Pancreas (tissue), 10 donors: ENCODE data around the gene ADO. TPM values are rescaled to one million over a fixed set of nuclear protein-coding genes. Genes with fewer than 3 reads are reported as not detected.

Experiments used
- ATAC-seq, 4 donors: fragments of 200-7000 bp; cut with Tn5 transposase; one replicate each; pipeline versions ENCODE4 v1.8.0 to v1.9.1; 2020; ENCODE audit warnings: mild to moderate bottlenecking in 4 of 4, moderate library complexity in 4 of 4
- DNase-seq, 6 donors: peaks; one replicate each; pipeline ENCODE4 v3.0.0-alpha.2; 2020
- FAIRE-seq: peaks from 2 replicates; lab custom pipeline; 2012; peaks lifted over from hg19 to GRCh38; lab: Jason Lieb, UNC
- H3K27ac ChIP-seq, 4 donors: fragments of 200-600 bp; sonication (generic); 1 replicate in 3 of 4; 2 replicates in 1 of 4; pipeline versions ENCODE4 v1.5.0 to v1.8.0; 2020
- H3K27me3 ChIP-seq, 4 donors: fragments of 200-600 bp; one replicate each; pipeline ENCODE4 v1.8.0; 2021
- H3K36me3 ChIP-seq, 3 donors: fragments of 200-600 bp; sonication (generic) in 1 of 3; one replicate each; pipeline versions ENCODE4 v1.5.0 to v1.8.0; 2020 to 2021
- H3K4me1 ChIP-seq, 3 donors: fragments of 200-600 bp; one replicate each; pipeline ENCODE4 v1.8.0; 2021
- H3K4me3 ChIP-seq, 4 donors: fragments of 200-600 bp; sonication (generic) in 2 of 4; one replicate each; pipeline versions ENCODE4 v1.5.0 to v1.8.0; 2020 to 2021
- H3K9me3 ChIP-seq, 4 donors: fragments of 200-600 bp; one replicate each; pipeline ENCODE4 v1.8.0; 2021
- CTCF ChIP-seq, 4 donors: fragments of 200-600 bp; sonication (generic) in 3 of 4; IDR thresholded peaks; one replicate each; pipeline versions ENCODE4 v1.5.0 to v1.8.0; 2021; ENCODE audit warnings: antibody characterized with exemption in 4 of 4
- WGBS, 2 donors: extraction: QIAGEN DNeasy Blood & Tissue Kit; methylation state at CpG; one replicate each; pipeline ENCODE4 v1.1.7; 2013; 5-methylcytosine and 5-hydroxymethylcytosine counted together
- intact Hi-C, 3 donors: fragments of 100-400 bp; cut with DNase I; formaldehyde crosslinking; loops; one replicate each; pipeline versions ENCODE4 v1.11.1 to v1.14.2; 2022
- polyA plus RNA-seq, 2 donors: library from polyadenylated mRNA; stranded (reverse); fragments of 200-250 nt; gene quantifications; one replicate each; pipeline ENCODE4 v1.2.3, GENCODE V29; 2013
- total RNA-seq, 6 donors: library from RNA; stranded (reverse); fragmentation: NEBNext Ultra II Directional in 4 of 6; extraction: Animal tissue kit (Norgen Biotek cat#: 25700) in 4 of 6; gene quantifications; one replicate each; pipeline versions ENCODE4 v1.2.1 to v1.2.4, GENCODE V29; 2021 to 2023
- donor health status: healthy with polysubstance abuse.
- donor health status: DM: no; HTN: no; CAD: no; lungs with moderate emphysema.
- donor health status: DM: no; HTN: no; CAD: no.
- donor health status: control.
- donor health status: control.
- donor health status: Bipolar disorder and iron deficiency.
- donor health status: DM: yes; HTN: yes; CAD: no.
- donor health status: DM: no; HTN: no; CAD: no.
- donor health status: DM: no; HTN: no; CAD: no.
- donor health status: DM: yes; HTN: yes; CAD: no.

Gene ADO
- total and polyA plus RNA-seq, 8 donors: 2.4 to 9.6 (median 5.3) TPM

GRCh38 chr10:62766386-62766785 lies 38.1 kb upstream of the ADO start:
- ATAC-seq: no peak
- Histone ChIP-seq H3K9me3 (no peaks in the 10 kb centered on the region), H3K27me3 (no peaks in the 10 kb centered on the region), H3K27ac (no peak overlapping the region), H3K4me1 (no peaks in the 10 kb centered on the region), H3K4me3 (no peak overlapping the region), H3K36me3 (no peaks in the 10 kb centered on the region)
- DNase-seq: no peak
- intact Hi-C loops: no loop called here
- TF ChIP-seq CTCF (IDR thresholded peaks at IDR 0.05): no peak
- 52 to 56% methylated on average over 3 of the region's 3 CpGs for WGBS, 2 donors
- FAIRE-seq: no peak

GRCh38 chr10:62769574-62770242 lies 34.8 kb upstream of the ADO start:
- ATAC-seq: no peak

DNA sequence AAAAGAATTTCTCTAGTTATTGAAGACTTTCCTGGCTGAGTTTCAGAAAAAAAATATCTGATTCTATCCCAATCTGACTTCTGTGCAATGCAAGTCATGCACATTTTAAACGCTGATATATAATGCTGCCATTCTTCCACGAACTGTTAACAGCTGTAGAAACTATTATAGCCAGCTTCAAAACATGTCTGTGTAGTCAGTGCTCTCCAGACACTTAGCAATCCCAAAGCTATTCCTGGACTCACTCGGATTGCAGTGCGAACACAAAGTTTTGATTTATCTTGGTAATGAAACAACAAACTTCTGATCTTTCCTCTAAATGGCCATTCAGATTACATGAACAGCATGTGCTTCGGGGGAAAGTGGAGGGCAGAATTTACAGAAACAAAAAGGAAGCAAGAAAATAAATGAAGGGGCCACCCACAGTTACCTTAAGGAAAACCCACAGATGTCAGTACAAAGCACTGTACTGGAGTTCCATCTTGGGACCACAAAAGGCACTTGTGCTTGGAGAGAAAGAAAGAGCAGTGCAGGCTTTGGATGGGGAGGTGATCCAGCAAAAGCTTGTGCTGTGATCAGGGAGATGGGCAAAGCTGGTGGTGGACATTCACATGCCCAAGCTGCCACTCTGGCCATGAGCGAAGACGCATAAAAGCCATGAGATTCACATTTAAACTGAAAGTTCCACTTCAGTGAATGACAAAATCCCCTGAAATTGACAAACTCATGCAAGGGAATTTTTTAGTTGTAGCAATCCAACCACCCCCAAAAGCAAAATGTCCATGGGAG lies 32.1 kb upstream of the ADO start:
- Histone ChIP-seq H3K27ac (no peak overlapping the region), H3K4me1 (no peaks in the 10 kb centered on the region), H3K27me3 (peaks cover 0 to 4% (median 0%) of the 10 kb centered on the region in 4 donors), H3K9me3 (no peaks in the 10 kb centered on the region), H3K36me3 (no peaks in the 10 kb centered on the region), H3K4me3 (no peak overlapping the region)
- ATAC-seq (no peak), FAIRE-seq (no peak), DNase-seq (no peak)
- 55 to 63% methylated on average over 7 of the region's 7 CpGs for WGBS, 2 donors
- no peak for TF ChIP-seq CTCF (IDR thresholded peaks at IDR 0.05)
- intact Hi-C loops: no loop called here

More at GRCh38 chr10:62769574-62770242, 34.8 kb upstream of the ADO start:
- Histone ChIP-seq H3K4me3 (no peak overlapping the region), H3K27me3 (peaks cover 0 to 4% (median 0%) of the 10 kb centered on the region in 4 donors), H3K4me1 (no peaks in the 10 kb centered on the region), H3K36me3 (no peaks in the 10 kb centered on the region), H3K27ac (no peak overlapping the region), H3K9me3 (no peaks in the 10 kb centered on the region)
- DNase-seq (no peak), FAIRE-seq (no peak)
- no peak for TF ChIP-seq CTCF (IDR thresholded peaks at IDR 0.05)
- intact Hi-C loops: no loop called here
- WGBS, 2 donors: 94 to 95% methylated on average over 1 of the region's 1 CpG

- 69 to 71% methylated on average over 2 of the region's 2 CpGs for WGBS, 2 donors
- Histone ChIP-seq H3K4me1 (no peaks in the 10 kb centered on the region), H3K27me3 (no peaks in the 10 kb centered on the region), H3K4me3 (no peak overlapping the region), H3K9me3 (no peaks in the 10 kb centered on the region), H3K36me3 (no peaks in the 10 kb centered on the region), H3K27ac (no peak overlapping the region)
- DNase-seq (no peak), ATAC-seq (no peak), FAIRE-seq (no peak)
- intact Hi-C loops: no loop called here
- no peak for TF ChIP-seq CTCF (IDR thresholded peaks at IDR 0.05)
Observed at GRCh38 chr10:62778125-62778524, 26.4 kb upstream of the ADO start.
